ENCODE data around the gene RRBP1. TPM values are rescaled to one million over a fixed set of nuclear protein-coding genes. Genes with fewer than 3 reads are reported as not detected.

RRBP1 gene
- total RNA-seq, 2 donors from 2014 or later = 191 to 212 TPM

- Histone ChIP-seq H3K27ac (ENCODE audit: low read depth, low read length) (no peak overlapping the region), H3K27me3 (ENCODE audit: control insufficient read depth, insufficient read depth, low read length, poor library complexity, severe bottlenecking) (no peaks in the 10 kb centered on the region), H3K36me3 (ENCODE audit: control insufficient read depth, insufficient read depth, low read length) (peaks cover 61% of the 10 kb centered on the region), H3K4me1 (ENCODE audit: control insufficient read depth, insufficient read depth, low read length) (peaks cover 49% of the 10 kb centered on the region), H3K9ac (ENCODE audit: extremely low read depth, low read length, poor library complexity, severe bottlenecking) (no peak overlapping the region), H3K9me3 (ENCODE audit: control insufficient read depth, low read length) (no peaks in the 10 kb centered on the region), H3K4me3 (ENCODE audit: low read length) (no peak overlapping the region)
- 91 to 95% methylated on average over 7 to 12 of the region's 12 CpGs for WGBS, 2 experiments (ENCODE audit: insufficient coverage in 1 of 2, insufficient read length in 1 of 2)
- Mint-ChIP-seq H3K27ac (peak overlapping the region; percentile 35), H3K36me3 (ENCODE audit: low read depth) (peaks cover 29% of the 10 kb centered on the region), H3K4me3 (no peak overlapping the region), H3K27me3 (ENCODE audit: insufficient read depth) (no peaks in the 10 kb centered on the region), H3K4me1 (peaks cover 36% of the 10 kb centered on the region), H3K9me3 (peaks cover 5% of the 10 kb centered on the region)
- DNase-seq = no peak
- no peak for TF ChIP-seq CTCF (conservative IDR thresholded peaks at IDR 0.05)
These were observed 31.5 kb downstream of the RRBP1 start for GRCh38 chr20:17650301-17651128.

- Histone ChIP-seq H3K9me3 (ENCODE audit: control insufficient read depth, low read length) (no peaks in the 10 kb centered on the region), H3K9ac (ENCODE audit: extremely low read depth, low read length, poor library complexity, severe bottlenecking) (no peak overlapping the region), H3K27me3 (ENCODE audit: control insufficient read depth, insufficient read depth, low read length, poor library complexity, severe bottlenecking) (no peaks in the 10 kb centered on the region), H3K4me3 (ENCODE audit: low read length) (no peak overlapping the region), H3K27ac (ENCODE audit: low read depth, low read length) (no peak overlapping the region), H3K4me1 (ENCODE audit: control insufficient read depth, insufficient read depth, low read length) (peaks cover 45% of the 10 kb centered on the region), H3K36me3 (ENCODE audit: control insufficient read depth, insufficient read depth, low read length) (peaks cover 64% of the 10 kb centered on the region)
- TF ChIP-seq CTCF (conservative IDR thresholded peaks at IDR 0.05) = peak; percentile 77
- Mint-ChIP-seq H3K4me3 (no peak overlapping the region), H3K27me3 (ENCODE audit: insufficient read depth) (no peaks in the 10 kb centered on the region), H3K36me3 (ENCODE audit: low read depth) (peaks cover 25% of the 10 kb centered on the region), H3K9me3 (peaks cover 5% of the 10 kb centered on the region), H3K4me1 (peaks cover 25% of the 10 kb centered on the region), H3K27ac (no peak overlapping the region)
- DNase-seq = peak; percentile 71
- WGBS, 2 experiments (ENCODE audit: insufficient coverage in 1 of 2, insufficient read length in 1 of 2) = 66 to 76% methylated on average over 12 to 19 of the region's 20 CpGs
These were observed 33.0 kb downstream of the RRBP1 start for GRCh38 chr20:17648791-17649730.

- H3K4me3 ChIP-seq (ENCODE audit: low read length) = no peak overlapping the region
- WGBS, 2 experiments (ENCODE audit: insufficient coverage in 1 of 2, insufficient read length in 1 of 2) = 84 to 90% methylated on average over 7 to 9 of the region's 10 CpGs
- Mint-ChIP-seq H3K27me3 (ENCODE audit: insufficient read depth) (no peaks in the 10 kb centered on the region), H3K27ac (peak overlapping the region; percentile 87), H3K4me3 (no peak overlapping the region), H3K9me3 (peaks cover 5% of the 10 kb centered on the region), H3K4me1 (peaks cover 25% of the 10 kb centered on the region), H3K36me3 (ENCODE audit: low read depth) (peaks cover 22% of the 10 kb centered on the region)
- H3K36me3 ChIP-seq (ENCODE audit: control insufficient read depth, insufficient read depth, low read length) = peaks cover 66% of the 10 kb centered on the region
- DNase-seq = no peak
- H3K9ac ChIP-seq (ENCODE audit: extremely low read depth, low read length, poor library complexity, severe bottlenecking) = no peak overlapping the region
- no peaks in the 10 kb centered on the region for H3K9me3 ChIP-seq (ENCODE audit: control insufficient read depth, low read length)
- H3K27me3 ChIP-seq (ENCODE audit: control insufficient read depth, insufficient read depth, low read length, poor library complexity, severe bottlenecking) = no peaks in the 10 kb centered on the region
- H3K4me1 ChIP-seq (ENCODE audit: control insufficient read depth, insufficient read depth, low read length) = peaks cover 45% of the 10 kb centered on the region
- no peak for TF ChIP-seq CTCF (conservative IDR thresholded peaks at IDR 0.05)
- H3K27ac ChIP-seq (ENCODE audit: low read depth, low read length) = no peak overlapping the region
These were observed 33.8 kb downstream of the RRBP1 start for GRCh38 chr20:17648315-17648646.

Data from endodermal cell (in vitro differentiated cells).